Mucosa of descending colon (tissue), 3 donors: ENCODE measurements around the gene SMIM26. TPM values are rescaled to one million over a fixed set of nuclear protein-coding genes. Genes with fewer than 3 reads are reported as not detected.

Source experiments
- ATAC-seq: fragments of 200-7000 bp; cut with Tn5 transposase; one replicate; pipeline ENCODE4 v1.9.1; 2020; ENCODE audit warnings: mild to moderate bottlenecking, moderate library complexity
- DNase-seq, 3 donors: peaks; one replicate each; pipeline ENCODE4 v3.0.0-alpha.2; 2020
- H3K36me3 ChIP-seq: fragments of 200-600 bp; one replicate; pipeline ENCODE4 v1.8.0; 2021; ENCODE audit warnings: low read depth, mild to moderate bottlenecking
- H3K4me1 ChIP-seq: fragments of 200-600 bp; one replicate; pipeline ENCODE4 v1.8.0; 2021; ENCODE audit warnings: low read depth, mild to moderate bottlenecking
- H3K4me3 ChIP-seq: fragments of 200-600 bp; one replicate; pipeline ENCODE4 v1.8.0; 2021; ENCODE audit warnings: mild to moderate bottlenecking
- H3K9me3 ChIP-seq: fragments of 200-600 bp; one replicate; pipeline ENCODE4 v1.8.0; 2021; ENCODE audit warnings: mild to moderate bottlenecking
- intact Hi-C, 2 donors: fragments of 100-400 bp; cut with DNase I in 1 of 2; cut with micrococcal nuclease in 1 of 2; formaldehyde crosslinking; loops; one replicate each; pipeline versions ENCODE4 v1.11.0 to v1.11.1; 2022; cut with DNase I, micrococcal nuclease
- total RNA-seq, 3 donors: library from RNA; stranded (reverse); fragmentation: NEBNext Ultra II Directional in 2 of 3; extraction: Animal tissue kit (Norgen Biotek cat#: 25700) in 2 of 3; gene quantifications; one replicate each; pipeline versions ENCODE4 v1.2.1 to v1.2.4, GENCODE V29; 2021 to 2023
- TF ChIP-seq, protein P1 (sequence below): fragments of 200-600 bp; IDR thresholded peaks from one replicate; pipeline ENCODE4 v1.8.0; 2022; ENCODE audit warnings: antibody characterized with exemption, mild to moderate bottlenecking
- donor health status: DM: no; HTN: no; CAD: no; lungs with moderate emphysema.
- donor health status: DM: no; HTN: no; CAD: no.
- donor health status: DM: no; HTN: yes; CAD: no.

The SMIM26 gene
- total RNA-seq, 3 donors from 2014 or later = 55.7 to 70.1 (median 59.2) TPM

DNA sequence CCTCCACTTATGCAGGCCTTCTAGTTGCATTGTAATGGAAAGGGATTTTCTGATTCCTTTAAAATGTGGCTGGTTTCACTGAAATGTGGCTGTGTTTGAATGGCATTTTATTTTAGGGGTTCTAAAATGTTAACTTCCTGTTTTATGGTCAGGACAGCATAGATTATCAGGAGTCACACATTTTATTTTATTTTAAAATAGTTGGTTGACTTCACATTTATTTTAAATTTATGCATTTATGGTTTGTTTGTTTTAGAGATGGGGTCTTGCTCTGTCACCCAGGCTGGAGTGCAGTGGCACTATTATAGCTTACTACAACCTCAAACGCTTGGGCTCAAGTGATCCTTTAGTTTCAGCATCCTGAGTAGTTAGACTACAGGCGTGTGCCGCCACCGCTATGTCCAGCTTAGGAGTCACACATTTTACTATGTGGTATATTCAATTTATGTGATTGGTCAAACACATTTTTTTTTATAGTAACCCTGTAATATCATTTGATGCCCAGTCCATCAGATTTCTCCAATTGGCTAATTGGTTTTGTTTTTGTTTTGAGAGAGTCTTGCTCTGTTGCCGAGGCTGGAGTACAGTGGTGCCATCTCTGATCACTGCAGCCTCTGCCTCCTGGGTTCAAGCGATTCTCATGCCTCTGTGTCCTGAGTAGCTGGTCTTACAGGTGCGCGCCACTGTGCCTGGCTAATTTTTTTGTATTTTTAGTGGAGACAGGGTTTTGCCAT is 22.9 kb downstream of the SMIM26 start:
- Histone ChIP-seq H3K36me3 (no peaks in the 10 kb centered on the region), H3K4me1 (peaks cover 6% of the 10 kb centered on the region), H3K9me3 (no peaks in the 10 kb centered on the region), H3K4me3 (no peak overlapping the region)
- ATAC-seq (no peak), DNase-seq (no peak)
- intact Hi-C loops = no loop called here
- TF ChIP-seq, protein P1, sequence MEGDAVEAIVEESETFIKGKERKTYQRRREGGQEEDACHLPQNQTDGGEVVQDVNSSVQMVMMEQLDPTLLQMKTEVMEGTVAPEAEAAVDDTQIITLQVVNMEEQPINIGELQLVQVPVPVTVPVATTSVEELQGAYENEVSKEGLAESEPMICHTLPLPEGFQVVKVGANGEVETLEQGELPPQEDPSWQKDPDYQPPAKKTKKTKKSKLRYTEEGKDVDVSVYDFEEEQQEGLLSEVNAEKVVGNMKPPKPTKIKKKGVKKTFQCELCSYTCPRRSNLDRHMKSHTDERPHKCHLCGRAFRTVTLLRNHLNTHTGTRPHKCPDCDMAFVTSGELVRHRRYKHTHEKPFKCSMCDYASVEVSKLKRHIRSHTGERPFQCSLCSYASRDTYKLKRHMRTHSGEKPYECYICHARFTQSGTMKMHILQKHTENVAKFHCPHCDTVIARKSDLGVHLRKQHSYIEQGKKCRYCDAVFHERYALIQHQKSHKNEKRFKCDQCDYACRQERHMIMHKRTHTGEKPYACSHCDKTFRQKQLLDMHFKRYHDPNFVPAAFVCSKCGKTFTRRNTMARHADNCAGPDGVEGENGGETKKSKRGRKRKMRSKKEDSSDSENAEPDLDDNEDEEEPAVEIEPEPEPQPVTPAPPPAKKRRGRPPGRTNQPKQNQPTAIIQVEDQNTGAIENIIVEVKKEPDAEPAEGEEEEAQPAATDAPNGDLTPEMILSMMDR = no peak

DNA sequence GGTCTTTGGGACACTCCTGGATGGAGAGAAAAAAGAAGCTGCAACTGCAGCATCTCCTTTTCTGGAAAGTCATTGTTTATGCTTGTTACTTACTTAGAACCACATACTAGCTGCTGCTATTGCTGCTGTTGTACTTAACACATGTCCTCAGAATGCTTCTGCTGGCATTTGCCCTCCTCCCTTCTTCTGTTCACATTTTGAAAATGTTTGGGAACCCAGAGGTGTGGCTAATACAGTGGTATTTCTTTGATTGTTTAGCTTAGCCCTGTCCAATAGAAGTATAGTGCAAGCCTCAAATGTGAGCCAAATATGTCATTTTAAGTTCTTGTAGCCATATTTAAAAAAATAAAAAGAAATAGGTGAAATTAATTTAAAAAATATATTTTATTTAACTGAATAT is 29.0 kb downstream of the SMIM26 start:
- ATAC-seq = no peak
- H3K36me3 ChIP-seq = no peaks in the 10 kb centered on the region
- intact Hi-C loops = no loop called here
- TF ChIP-seq, protein P1 = no peak
- H3K4me1 ChIP-seq = no peaks in the 10 kb centered on the region
- no peak overlapping the region for H3K4me3 ChIP-seq
- DNase-seq = no peak
- H3K9me3 ChIP-seq = no peaks in the 10 kb centered on the region

DNA sequence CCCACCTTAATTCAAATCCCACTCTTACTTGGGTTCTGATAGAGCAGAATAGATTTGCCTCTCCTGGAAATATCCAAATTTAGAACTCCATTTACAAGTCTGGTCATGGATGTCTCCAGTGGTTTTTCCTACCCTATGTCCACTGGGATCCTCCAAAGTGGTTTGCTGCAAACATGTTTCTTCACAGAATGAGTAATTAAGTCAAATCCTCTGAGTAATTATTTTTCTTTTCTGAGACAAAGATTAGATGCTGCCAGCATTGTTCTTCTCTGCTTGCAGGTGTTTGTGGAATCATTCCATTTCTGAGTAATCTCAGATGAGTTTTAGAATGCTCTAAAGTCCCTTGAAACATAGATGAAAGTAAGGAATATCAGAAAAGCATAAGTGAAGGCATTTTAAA is 42.5 kb downstream of the SMIM26 start:
- DNase-seq = no peak
- H3K9me3 ChIP-seq = no peaks in the 10 kb centered on the region
- intact Hi-C loops = no loop called here
- no peak for ATAC-seq
- no peaks in the 10 kb centered on the region for H3K4me1 ChIP-seq
- H3K36me3 ChIP-seq = no peaks in the 10 kb centered on the region
- TF ChIP-seq, protein P1 = no peak
- no peak overlapping the region for H3K4me3 ChIP-seq

DNA sequence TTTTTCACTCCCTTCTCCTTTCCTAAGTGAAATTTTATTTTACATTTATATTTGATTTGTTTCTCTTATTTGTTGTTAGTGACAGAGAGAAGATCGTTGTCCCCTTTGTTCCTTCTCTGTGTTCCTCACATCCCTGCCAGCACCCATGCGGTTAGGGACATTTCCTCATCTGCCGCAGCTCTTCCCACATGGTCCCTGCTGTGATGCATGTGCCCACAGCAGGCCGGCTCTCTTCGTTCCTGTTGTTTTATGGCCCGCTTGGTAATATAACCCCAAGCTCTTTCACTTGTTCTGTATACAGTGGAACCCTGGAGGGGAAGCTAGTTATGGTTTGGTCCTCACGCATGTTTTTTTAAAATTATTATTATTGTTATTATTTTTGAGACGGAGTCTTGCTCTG is 44.3 kb downstream of the SMIM26 start:
- Histone ChIP-seq H3K4me3 (no peak overlapping the region), H3K36me3 (no peaks in the 10 kb centered on the region), H3K9me3 (no peaks in the 10 kb centered on the region), H3K4me1 (no peaks in the 10 kb centered on the region)
- intact Hi-C loops = no loop called here
- ATAC-seq = no peak
- TF ChIP-seq, protein P1 = no peak
- DNase-seq = no peak

DNA sequence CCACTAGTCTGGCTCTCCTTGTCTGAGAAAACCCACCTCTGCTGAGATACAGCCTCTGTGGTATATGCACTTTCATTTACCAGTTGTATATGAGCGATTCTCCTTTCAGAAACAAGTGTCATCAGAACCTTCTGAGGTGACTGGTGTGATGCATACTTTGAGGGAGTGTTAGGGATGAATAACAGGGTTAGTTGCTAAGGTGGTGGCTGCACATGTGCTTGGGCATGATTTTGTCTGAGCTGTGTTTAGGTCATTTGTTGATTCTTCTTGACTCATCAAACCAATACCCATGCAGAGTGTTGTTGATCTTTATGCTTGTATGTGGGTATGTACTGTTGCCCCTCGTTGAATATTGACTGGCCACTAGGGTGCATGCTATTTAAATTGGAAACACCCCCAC is 46.3 kb downstream of the SMIM26 start:
- intact Hi-C loops = no loop called here
- no peaks in the 10 kb centered on the region for H3K36me3 ChIP-seq

More for the DNA sequence above, 46.3 kb downstream of the SMIM26 start:
- H3K9me3 ChIP-seq = no peaks in the 10 kb centered on the region
- TF ChIP-seq, protein P1 = no peak
- no peak overlapping the region for H3K4me3 ChIP-seq
- H3K4me1 ChIP-seq = no peaks in the 10 kb centered on the region
- ATAC-seq (no peak), DNase-seq (no peak)
